PC-3 (cell line): ENCODE results near the gene COA1.

Experiments
- CTCF ChIP-seq: fragments of 300-600 bp; sonication (generic); conservative IDR thresholded peaks from 2 replicates; pipeline ENCODE4 v1.5.1; 2017; ENCODE audit warnings: antibody characterized with exemption, low read depth, mild to moderate bottlenecking, low read length
- EZH2 ChIP-seq: fragments of 300-600 bp; sonication (generic); IDR thresholded peaks from one replicate; pipeline ENCODE4 v1.6.1; 2017; ENCODE audit warnings: antibody characterized with exemption, mild to moderate bottlenecking, low read length; ENCODE audit not compliant: unreplicated experiment
- EZH2phosphoT487 ChIP-seq: fragments of 300-600 bp; sonication (generic); IDR thresholded peaks from 2 replicates; pipeline ENCODE4 v1.6.1; 2018; ENCODE audit warnings: mild to moderate bottlenecking, antibody characterized with exemption, low read length, borderline replicate concordance

GRCh38 chr7:43612128-43612527 lies 117.2 kb downstream of the COA1 start:
- no peak for TF ChIP-seq CTCF
- TF ChIP-seq EZH2phosphoT487 = no peak
- TF ChIP-seq EZH2 = no peak
